ENCODE results near the gene PSG1.
"Not testable (repeated sequence)": the region's sequence is repeated elsewhere in the genome, so short reads cannot be mapped to it uniquely, and the experiment has no call there.

PSG1 gene

DNA sequence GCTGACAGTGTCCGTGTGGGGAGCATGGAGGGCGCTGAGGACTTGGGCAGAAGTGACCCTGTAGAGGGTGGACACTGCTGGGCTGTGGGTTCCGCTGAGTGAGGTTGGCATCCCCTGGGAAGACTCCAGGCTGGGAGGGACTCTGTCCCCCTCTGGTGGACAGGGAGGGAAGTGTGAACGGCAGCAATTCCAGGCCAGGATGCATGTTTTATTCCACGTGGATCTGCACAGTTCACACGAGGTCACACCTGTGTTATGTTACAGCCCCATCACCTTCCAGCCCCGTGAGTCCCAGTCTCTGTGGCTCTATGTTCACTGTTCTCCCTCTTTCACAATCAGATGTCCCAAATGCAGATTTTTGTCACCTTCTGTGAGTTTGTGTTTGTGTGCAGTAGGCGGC, 1.8 kb upstream of the PSG1 start:
- not testable (repeated sequence) for DNase-seq (ENCODE audit: low read depth in 2 of 2)

DNA sequence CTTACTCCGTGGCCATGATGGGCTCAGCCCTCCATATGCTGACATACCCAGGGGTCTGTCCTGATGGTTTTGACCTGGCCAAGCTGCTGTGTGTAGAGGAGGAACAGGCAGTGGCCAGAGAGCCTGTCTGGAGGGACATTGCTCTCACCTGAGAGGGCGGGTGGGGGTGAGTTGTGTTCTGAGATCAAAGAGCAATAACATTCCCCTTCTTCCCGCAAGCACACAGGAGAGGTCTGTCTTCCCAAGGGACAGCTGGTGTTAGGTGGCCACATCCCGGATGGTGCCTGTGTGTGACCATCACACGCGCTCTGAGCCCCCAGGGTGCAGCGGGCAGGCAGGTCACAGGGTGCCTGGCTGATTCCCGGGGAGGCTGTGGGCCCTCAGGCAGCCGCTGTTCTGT, 1.1 kb upstream of the PSG1 start:
- not testable (repeated sequence) for DNase-seq (ENCODE audit: low read depth in 2 of 2)

DNA sequence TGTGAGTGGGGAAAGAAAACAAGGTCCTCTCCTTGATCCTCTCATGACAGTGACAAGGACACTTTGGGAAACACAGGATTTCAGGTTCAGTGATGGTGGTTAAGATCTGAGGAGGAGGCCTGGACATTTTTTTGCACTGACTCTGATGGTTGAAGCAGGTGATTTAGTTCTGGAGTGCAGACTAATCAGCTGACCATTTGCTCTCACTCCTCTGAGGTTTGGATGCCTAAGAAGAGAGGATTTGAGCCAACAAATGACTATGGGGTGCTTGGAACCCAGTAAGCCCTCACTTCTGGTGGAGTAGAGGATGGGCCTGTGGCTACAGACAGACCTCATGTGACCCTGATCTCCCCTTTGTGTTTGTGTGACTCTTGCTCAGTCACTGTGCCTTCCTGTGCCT, 2.9 kb downstream of the PSG1 start:
- not testable (repeated sequence) for DNase-seq (ENCODE audit: low read depth in 2 of 2)

DNA sequence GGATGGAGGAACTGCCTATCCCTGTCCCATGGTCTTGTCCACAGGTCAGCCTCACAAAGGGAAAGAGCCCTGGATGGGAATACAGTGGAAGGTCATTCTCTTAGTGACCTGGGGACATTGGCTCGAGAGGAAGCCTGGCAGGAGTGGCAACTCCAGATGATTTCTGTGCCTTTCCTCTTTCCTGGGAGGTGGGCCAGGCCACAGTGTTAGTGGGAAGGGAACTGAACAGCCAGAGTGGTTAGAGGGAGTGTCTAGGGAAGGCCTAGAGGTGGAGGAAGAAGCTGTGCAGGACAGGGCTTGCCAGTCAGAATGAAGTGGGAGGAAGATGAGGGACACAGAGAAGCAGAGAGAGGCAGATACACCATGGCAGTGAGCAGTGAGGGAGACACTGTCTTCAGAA, 3.6 kb downstream of the PSG1 start:
- DNase-seq (ENCODE audit: low read depth in 2 of 2) = not testable (repeated sequence)

DNA sequence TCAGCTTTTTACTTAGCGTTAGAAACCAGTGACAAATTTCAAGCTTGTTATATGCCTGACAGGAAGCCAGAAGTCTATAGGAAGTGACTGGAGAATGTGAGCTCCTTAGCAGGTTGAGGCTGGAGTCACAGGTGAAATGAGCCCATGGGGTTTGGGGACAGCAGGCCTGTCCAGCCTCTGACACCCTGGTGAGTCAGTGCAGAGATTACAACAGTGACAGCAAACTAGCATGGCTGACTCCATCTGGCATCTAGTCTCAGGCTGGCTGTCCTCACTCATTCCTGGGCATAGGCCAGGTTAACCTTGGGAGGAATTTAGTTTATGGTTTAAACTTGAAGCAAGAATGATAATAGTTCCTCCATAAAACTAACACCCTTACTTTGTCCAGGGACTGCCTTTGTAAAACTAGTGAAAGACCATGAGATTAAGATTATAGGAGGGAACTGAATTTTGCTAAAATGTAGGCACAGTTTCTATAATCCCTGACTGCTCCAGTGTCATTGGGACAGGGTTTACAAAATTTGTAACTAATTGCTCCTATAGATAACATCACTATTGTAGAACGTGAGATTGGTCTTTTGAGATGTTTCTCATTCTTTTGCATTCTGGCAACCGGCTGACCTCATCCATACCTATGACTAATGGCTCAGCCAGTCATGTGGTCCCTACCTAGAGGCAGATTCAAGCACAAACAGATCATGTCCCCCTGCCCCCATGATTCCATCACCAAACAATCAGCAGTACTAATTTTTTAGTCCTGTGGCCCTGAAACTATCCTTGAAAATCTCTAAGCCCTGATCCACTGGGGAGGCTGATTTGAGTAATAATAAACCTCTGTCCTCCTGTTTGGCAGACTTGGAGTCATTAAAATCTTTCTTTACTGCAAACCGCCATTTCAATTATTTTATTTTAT, 4.4 kb downstream of the PSG1 start:
- peak; percentile 29 to 31 for DNase-seq (ENCODE audit: low read depth in 2 of 2)

DNA sequence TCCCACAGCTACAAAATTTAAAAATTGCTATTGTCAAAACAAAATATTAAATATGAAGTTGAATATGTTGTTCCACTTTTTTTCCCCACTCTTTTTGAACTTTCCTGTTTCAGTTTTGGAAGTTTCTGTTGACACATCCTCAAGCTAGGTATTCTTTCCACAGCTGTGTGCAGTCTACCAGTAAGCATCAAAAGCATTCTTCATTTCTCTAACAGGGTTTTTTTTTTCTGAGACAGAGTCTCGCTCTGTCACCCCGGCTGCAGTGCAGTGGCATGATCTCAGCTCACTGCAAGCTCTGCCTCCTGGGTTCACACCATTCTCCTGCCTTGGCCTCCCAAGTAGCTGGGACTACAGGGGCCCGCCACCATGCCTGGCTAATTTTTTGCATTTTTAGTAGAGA, 5.4 kb downstream of the PSG1 start:
- not testable (repeated sequence) for DNase-seq (ENCODE audit: low read depth in 2 of 2)

DNA sequence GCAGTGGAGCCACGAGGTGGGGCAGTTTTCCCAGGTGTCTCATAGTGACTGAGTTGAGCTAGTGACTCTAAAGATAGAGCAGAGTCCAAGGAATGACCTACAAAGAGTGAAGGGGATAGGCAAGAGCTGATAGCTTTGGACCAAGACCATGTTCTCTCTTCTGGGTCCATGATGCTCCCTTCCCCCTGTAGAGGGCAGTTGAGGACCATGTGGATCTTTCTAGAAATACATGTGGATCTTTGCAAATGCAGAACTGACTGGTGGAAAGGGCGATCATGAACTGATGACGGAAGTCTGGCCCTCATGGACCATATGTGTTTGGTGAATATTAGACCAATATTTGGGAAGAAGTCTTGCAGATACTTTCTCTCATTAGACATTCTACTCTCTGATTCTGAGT, 6.9 kb downstream of the PSG1 start:
- DNase-seq (ENCODE audit: low read depth in 2 of 2) = no peak

DNA sequence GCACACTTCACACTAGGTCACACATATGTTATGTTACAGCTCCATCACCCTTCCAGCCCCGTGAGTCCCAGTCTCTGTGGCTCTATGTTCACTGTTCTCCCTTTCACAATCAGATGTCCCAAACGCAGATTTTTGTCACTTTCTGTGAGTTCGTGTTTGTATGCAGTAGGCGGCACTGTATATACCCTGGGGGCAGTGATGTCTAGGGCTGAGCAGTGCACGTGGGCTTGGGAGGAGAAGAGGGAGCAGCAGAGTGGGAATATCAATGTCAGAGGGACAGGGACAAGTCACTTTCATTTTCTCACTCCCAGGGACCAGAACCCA, 22.0 kb downstream of the PSG1 start:
- DNase-seq (ENCODE audit: low read depth in 2 of 2) = no peak

DNA sequence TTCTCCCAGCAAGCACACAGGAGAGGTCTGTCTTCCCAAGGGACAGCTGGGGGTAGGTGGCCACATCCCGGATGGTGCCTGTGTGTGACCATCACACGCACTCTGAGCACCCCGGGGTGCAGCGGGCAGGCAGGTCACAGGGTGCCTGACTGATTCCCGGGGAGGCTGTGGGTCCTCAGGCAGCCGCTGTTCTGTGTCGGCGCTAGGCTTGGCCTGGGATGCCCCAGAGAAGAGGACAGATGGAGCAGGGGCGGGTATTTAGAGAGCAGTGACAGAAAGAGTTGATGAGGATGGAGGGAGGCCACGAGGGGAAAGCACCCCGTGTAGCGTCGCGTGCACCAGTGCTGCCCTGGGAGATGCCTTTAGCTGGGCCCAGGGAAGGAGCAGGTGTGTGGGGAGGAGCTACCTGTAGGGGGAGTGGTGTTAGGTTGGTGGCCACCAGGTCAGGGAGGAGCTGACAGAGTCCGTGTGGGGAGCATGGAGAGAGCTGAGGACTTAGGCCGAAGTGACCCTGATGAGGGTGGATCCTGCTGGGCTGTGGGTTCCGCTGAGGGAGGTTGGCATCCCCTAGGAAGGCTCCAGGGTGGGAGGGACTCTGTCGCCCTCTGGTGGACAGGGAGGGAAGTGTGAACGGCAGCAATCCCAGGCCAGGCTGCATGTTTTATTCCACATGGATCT, 22.5 kb downstream of the PSG1 start:
- DNase-seq (ENCODE audit: low read depth in 2 of 2) = not testable (repeated sequence)

DNA sequence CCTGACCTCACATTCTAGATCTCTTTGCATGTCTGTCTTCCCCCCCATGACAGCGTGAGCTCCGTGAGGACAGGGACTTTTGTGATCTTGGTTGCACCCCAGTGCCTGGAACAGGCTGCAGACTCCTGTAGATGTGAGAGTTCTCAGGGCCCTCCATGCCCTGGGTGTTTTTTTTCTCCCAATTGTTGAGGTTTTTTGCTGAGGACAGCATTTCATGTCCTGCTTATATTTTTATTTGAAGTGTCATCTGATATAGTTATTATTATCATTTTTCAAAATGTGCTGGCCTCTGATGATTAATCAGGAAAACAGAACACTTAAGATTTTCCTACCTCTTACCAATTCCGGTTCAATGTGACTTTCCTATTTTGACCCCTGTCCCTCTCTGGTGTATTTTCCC, 24.8 kb downstream of the PSG1 start:
- not testable (repeated sequence) for DNase-seq (ENCODE audit: low read depth in 2 of 2)

DNA sequence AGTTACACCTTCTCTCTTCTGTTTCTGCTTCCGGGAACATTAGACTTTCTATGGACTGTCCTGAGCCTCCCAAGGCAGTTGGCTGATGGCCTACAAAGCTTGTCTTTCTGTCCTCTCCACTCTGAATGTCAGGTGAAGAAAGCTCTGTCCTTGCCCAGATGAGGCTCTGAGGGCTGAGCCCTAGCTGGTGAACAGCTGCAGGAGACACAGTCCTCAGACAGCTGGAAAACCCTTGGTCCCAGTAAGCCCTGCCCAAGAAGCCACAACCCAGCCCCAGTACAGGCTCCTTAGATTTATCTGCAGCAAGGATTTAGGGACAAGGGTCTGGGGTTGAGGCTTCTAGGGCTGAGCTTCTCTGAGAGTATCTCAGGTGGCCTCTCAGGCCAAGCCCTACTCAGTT, 26.3 kb downstream of the PSG1 start:
- not testable (repeated sequence) for DNase-seq (ENCODE audit: low read depth in 2 of 2)

DNA sequence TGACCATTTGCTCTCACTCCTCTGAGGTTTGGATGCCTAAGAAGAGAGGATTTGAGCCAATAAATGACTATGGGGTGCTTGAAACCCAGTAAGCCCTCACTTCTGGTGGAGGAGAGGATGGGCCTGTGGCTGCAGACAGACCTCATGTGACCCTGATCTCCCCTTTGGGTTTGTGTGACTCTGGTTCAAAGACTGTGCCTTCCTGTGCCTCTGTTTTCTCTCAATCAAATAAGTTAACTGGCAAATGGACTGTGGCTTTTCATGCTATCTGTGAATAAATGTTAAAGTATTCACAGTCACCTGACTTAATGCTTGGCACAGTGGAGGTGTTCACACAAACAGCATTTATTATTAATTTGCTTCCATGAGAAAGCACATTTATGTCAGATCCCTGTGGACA, 26.7 kb downstream of the PSG1 start:
- DNase-seq (ENCODE audit: low read depth in 2 of 2) = not testable (repeated sequence)

DNA sequence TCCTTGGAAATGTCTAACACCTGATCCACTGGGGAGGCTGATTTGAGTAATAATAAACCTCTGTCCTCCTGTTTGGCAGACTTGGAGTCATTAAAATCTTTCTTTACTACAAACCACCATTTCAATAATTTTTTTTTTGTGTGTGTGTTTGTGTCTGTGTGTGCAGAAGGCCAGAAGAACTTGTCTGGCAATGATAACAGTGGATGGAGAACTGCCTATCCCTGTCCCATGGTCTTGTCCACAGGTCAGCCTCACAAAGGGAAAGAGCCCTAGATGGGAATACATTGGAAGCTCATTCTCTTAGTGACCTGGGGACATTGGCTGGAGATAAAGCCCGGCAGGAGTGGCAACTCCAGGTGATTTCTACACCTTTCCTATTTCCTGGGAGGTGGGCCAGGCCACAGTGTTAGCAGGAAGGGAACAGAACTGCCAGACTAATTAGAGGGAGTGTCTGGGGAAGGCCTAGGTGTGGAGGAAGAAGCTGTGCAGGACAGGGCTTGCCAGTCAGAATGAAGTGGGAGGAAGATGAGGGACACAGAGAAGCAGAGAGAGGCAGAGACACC, 27.7 kb downstream of the PSG1 start:
- not testable (repeated sequence) for DNase-seq (ENCODE audit: low read depth in 2 of 2)

DNA sequence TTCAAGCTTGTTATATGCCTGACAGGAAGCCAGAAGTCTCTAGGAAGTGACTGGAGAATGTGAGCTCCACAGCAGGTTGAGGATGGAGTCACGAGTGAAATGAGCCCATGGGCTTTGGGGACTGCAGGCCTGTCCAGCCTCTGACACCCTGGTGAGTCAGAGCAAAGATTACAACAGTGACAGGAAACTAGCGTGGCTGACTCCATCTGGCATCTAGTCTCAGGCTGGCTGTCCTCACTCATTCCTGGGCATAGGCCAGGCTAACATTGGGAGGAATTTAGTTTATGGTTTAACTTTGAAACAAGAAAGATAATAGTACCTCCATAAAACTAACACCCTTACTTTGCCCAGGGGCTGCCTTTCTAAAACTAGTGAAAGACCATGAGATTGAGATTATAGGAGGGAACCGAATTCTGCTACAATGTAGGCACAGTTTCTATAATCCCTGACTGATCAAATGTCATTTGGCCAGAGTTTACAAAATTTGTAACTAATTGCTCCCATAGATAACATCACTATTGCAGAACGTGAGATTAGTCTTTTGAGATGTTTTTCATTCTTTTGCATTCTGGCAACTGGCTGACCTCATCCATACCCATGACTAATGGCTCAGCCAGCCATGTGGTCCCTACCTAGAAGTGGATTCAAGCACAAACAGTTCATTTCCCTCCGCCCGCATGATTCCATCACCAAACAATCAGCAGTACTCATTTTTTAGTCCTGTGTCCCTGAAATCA, 28.4 kb downstream of the PSG1 start:
- DNase-seq (ENCODE audit: low read depth in 2 of 2) = peak; percentile 83 to 85

DNA sequence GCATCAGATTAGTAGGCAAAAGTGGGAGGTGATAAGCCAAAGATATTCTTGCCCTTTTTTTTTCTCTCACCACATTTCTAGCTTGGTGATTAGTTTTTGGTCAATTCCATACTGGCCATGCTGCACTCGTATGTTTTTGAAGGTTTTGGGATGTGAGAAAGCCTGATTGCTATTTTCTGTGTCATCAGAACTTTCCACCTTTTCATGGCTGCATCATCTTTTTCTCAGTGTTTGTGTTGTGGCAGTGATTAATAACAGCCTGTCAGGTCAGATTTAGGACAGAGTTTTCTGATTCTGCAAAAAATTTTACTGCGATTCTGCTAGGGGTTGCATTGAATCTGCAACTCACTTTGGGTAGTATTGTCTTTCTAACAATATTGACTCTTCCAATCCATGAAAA, 32.9 kb downstream of the PSG1 start:
- DNase-seq (ENCODE audit: low read depth in 2 of 2) = no peak

DNA sequence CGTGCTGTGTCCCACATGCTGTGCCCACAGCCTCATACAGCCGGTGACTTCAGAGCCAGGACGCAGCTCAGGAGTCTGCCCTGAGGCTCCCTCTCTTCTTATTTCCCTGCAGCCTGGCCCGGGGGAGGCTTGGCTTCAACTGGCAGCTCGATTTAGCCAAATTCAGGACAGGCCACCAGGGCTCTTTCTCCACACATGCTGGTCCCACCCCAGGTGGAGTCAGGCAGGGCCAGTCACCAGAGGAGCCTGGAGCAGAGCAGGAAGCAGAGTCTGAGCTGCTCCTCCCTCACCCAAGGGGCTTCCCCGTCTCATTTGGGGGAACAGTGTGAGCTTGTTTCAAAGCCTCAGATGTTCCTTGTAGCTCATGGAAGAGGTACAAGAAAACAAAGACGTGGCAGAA, 35.9 kb downstream of the PSG1 start:
- not testable (repeated sequence) for DNase-seq (ENCODE audit: low read depth in 2 of 2)

DNA sequence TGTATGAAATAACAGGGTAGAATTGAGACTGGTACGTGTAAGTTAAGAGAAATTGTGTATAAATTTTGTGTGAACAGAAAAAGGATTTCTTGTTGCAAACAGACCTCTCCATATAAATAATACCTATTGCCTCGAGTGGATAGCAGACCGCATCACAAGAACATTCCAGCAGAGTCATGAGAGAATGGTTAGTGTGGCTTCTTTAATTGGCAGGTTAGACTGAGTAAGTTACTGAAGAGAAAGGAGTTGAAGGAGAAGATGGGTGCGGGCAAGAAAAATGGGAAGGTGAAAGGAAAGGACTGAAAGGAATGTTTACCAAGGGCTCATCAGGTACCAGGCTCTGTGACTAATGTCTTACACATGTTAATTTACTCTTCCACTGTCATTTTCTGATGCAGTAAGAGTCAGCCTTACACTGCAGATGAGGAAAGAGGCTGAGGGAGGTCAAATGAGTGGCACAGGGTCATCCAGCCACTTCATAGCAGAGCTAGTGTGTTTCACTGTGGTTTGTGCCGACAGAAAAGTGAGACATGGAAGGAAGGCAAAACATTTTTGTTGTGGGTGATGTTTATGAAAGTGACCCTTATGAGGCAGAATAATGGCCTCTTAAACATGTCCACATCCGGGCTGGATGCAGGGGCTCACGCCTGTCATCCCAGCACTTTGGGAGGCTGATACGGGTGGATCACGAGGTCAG, 46.6 kb downstream of the PSG1 start:
- DNase-seq (ENCODE audit: low read depth in 2 of 2) = not testable (repeated sequence)

DNA sequence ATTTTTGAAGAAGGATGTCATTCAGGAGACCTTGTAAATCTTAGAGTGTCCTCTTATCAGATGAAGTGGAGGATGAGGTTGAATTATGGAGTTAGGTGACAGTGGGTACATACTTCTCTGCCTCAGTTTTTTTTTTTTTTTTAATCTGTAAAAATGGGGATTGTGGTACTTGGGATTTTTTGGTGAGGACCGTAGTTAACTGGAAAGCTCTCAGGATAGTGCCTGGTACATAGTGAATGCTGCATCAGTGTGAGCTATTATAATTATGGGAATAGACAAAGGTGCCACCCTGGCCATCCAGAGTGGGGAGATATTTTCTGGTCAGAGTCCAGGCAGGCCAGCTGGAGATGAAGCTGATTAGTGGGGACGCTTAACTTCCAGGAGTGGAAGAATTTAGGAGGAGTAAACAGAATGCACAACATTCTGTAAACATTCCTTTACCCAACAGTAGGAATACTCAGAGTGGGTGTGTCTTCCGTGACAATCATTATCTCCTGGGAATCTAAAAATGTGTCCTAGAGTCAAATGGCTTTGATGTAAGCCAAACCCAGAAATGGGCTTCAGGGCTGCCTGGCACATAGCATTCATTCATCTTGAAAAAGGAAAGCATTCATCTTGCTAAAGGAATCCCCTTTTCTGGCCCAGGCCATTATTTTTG, 47.4 kb downstream of the PSG1 start:
- DNase-seq (ENCODE audit: low read depth in 2 of 2) = not testable (repeated sequence)

DNA sequence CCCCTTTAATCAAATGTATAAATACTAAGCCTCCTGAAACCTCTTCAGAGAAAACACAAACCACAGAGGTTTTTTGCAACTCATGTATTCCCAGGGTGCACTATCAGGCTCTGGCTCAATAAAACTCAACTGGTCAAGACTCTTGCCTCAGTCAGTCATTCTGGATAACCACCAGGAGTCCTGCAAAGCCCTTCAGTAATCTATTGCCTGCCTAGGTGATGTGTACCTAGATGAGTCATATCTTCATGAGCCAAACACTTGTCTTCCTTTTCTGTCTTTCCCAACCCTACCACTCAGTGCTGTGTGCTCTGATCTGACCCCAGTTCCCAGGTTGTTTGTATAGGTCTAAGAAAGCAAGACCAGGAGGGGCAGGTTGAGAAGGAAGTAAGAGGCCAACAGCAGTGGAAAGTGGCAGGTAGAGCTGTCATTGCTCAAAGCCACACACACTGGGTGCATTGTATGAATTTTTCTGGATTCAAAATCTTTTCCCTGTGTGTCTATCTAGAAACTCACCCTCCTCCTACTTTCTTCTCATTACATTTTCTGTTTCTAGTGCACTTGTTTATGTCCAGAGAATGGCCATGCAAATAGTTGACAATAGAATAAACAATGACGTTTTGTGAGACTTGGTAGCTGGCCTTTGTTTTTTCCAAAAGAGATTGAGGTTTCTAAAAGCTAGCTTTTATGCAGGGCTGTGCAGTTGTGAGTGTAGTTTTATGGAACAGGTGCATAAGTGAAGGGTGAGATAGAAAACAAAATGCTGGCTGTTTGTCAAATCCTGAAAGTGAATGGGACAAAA, 48.1 kb downstream of the PSG1 start:
- no peak for DNase-seq (ENCODE audit: low read depth in 2 of 2)

DNA sequence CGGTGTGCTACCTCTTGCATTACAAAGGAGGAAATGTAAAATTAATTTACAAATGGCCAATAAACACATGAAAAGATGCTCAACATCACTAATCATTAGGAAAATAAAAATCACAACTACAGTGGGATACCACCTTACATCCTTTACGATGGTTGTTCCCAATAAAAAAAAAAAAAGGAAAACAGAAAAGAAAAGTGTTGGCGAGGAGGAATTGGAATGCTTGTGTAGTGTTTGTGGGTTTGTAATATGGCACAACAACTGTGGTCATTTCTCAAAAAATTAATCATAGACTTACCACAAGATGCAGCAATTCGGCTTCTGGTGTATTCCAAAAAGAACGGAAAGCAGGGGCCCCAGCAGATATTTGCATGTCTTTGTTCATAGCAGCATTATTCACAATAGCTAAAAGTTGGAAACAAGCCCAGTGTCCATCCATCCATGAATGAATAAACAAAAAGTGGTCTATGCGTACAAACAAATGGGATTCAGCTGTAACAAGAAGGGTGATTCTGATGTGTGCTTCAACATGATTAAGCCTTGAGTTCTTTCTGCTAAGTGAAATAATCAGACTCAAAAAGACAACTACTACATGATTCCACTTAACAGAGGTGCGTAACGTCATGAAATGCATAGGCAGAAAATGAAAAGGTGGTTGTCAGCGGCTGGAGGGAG, 58.1 kb downstream of the PSG1 start:
- DNase-seq (ENCODE audit: low read depth in 2 of 2) = not testable (repeated sequence)
